Measurements from ENCODE around the gene SOX3.

The SOX3 gene

GRCh38 chrX:140504371-140505324 lies at the start of gene SOX3:
SOX3 (minus strand) TSS chrX:140505069; CDS start chrX:140505060, 9 bp downstream.
- CTCF ChIA-PET, result no interaction called here

DNA sequence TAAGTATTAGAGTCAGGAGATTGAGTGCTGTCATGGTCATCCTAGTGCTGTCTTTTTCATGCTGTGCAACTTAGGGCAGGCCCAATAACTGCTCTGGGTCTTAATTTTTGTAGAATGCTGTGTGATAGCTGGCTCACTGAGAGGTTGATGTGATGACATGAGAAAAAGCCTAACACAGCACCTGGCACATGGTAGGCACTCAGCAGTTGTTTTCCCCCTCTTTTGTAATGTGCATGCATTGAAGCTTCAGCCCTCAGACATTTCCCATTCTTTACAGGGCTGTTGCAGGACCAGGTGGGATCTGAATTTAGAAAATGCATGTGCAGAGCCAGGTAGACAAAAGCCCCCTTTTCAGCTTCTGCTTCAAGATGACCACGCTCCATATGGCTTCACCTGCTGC lies 44.1 kb upstream of the SOX3 start:
- no peak overlapping the region for H3K4me3 Mint-ChIP-seq
- CTCF ChIA-PET, result no interaction called here

More at GRCh38 chrX:140504371-140505324, at the start of gene SOX3:
- no peaks in the 10 kb centered on the region for H3K9me3 Mint-ChIP-seq
- H3K27ac Mint-ChIP-seq, result peak within 1 kb of the TSS; percentile 45
- peaks cover 1% of the 10 kb centered on the region for H3K36me3 Mint-ChIP-seq
- peaks cover 93% of the 10 kb centered on the region for H3K27me3 Mint-ChIP-seq
- no peaks in the 10 kb centered on the region for H3K4me1 Mint-ChIP-seq
- H3K4me3 Mint-ChIP-seq, result no peak within 1 kb of the TSS
- DNase-seq, result no peak

GRCh38 chrX:140526171-140526570 lies 21.3 kb upstream of the SOX3 start:
- Mint-ChIP-seq H3K4me3 (no peak overlapping the region), H3K9me3 (no peaks in the 10 kb centered on the region), H3K4me1 (no peaks in the 10 kb centered on the region), H3K27me3 (no peaks in the 10 kb centered on the region), H3K36me3 (no peaks in the 10 kb centered on the region), H3K27ac (no peak overlapping the region)
- CTCF ChIA-PET, result no interaction called here
- DNase-seq, result no peak

More for the DNA sequence above, 44.1 kb upstream of the SOX3 start:
- Mint-ChIP-seq H3K9me3 (no peaks in the 10 kb centered on the region), H3K27me3 (no peaks in the 10 kb centered on the region), H3K27ac (no peak overlapping the region), H3K36me3 (no peaks in the 10 kb centered on the region), H3K4me1 (no peaks in the 10 kb centered on the region)
- DNase-seq, result no peak

GRCh38 chrX:140525448-140525847 lies 20.6 kb upstream of the SOX3 start:
- DNase-seq, result no peak
- Mint-ChIP-seq H3K36me3 (no peaks in the 10 kb centered on the region), H3K4me1 (no peaks in the 10 kb centered on the region), H3K9me3 (no peaks in the 10 kb centered on the region), H3K4me3 (no peak overlapping the region), H3K27ac (no peak overlapping the region), H3K27me3 (no peaks in the 10 kb centered on the region)
- CTCF ChIA-PET, result no interaction called here

DNA sequence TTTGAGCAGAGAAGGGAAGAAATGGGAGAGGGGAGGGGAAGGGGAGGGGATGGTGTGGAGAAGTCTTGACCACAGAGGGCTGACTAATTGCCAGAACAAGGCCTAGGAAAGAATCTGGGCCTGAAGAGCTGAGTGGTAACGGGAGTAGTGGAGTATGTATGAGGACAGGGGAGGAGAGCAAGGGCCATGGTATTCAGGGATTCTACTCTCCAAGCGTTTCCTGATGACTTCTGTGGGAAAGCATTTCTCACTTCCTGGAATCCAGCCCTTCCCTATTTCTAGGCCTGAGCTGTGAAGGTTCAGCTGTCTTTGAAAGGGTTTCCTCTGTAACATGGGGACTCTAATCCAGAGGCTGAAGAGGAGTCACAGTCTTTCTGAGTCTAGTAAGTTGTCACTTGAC lies 19.7 kb upstream of the SOX3 start:
- Mint-ChIP-seq H3K9me3 (no peaks in the 10 kb centered on the region), H3K4me1 (no peaks in the 10 kb centered on the region), H3K27ac (no peak overlapping the region), H3K4me3 (no peak overlapping the region), H3K36me3 (no peaks in the 10 kb centered on the region), H3K27me3 (no peaks in the 10 kb centered on the region)
- DNase-seq, result no peak
- CTCF ChIA-PET, result no interaction called here

DNA sequence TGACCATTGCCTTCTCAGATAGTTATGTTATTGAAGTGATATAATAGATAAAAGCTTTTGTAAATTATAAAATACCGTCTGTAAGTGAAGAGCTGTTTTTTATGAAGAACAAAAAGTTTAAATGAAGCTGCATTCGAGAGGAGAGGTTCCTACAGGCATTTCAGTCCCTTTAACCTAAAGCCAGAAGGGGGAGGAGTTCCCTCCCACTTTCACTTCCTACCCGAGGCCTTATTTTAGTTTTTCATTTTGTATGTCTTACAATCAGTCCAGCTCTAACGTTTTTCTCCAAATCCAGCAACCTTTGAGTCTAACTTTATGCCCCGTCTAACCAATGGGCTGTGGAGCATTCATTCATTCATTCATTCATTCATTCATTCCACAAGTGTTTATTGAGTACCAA lies 16.5 kb upstream of the SOX3 start:
- H3K36me3 Mint-ChIP-seq, result no peaks in the 10 kb centered on the region
- DNase-seq, result no peak
- CTCF ChIA-PET, result no interaction called here
- H3K27me3 Mint-ChIP-seq, result no peaks in the 10 kb centered on the region
- no peak overlapping the region for H3K4me3 Mint-ChIP-seq
- no peaks in the 10 kb centered on the region for H3K4me1 Mint-ChIP-seq
- H3K27ac Mint-ChIP-seq, result no peak overlapping the region
- no peaks in the 10 kb centered on the region for H3K9me3 Mint-ChIP-seq

DNA sequence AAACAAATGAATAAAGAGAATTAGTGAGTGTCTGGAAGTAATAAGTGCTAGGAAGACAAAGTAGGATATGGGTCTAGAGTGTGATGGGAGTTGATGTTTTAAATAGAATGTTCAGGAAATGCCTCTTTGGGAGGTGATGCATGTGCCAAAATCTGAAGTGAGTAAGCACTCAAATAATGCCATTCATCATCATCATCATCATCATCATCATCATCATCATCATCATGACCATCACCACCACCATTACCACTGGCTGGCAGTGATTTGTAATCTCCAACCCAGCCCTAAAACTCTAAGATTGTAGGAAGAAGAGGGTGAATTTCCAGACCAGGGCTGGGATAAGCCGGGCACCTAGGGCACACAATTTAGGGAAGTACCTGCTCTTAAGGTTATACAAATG lies 9.7 kb upstream of the SOX3 start:
- no peaks in the 10 kb centered on the region for H3K4me1 Mint-ChIP-seq
- H3K9me3 Mint-ChIP-seq, result no peaks in the 10 kb centered on the region
- H3K4me3 Mint-ChIP-seq, result no peak overlapping the region
- no peak overlapping the region for H3K27ac Mint-ChIP-seq
- CTCF ChIA-PET, result no interaction called here
- no peak for DNase-seq
- no peaks in the 10 kb centered on the region for H3K36me3 Mint-ChIP-seq
- peaks cover 25% of the 10 kb centered on the region for H3K27me3 Mint-ChIP-seq

DNA sequence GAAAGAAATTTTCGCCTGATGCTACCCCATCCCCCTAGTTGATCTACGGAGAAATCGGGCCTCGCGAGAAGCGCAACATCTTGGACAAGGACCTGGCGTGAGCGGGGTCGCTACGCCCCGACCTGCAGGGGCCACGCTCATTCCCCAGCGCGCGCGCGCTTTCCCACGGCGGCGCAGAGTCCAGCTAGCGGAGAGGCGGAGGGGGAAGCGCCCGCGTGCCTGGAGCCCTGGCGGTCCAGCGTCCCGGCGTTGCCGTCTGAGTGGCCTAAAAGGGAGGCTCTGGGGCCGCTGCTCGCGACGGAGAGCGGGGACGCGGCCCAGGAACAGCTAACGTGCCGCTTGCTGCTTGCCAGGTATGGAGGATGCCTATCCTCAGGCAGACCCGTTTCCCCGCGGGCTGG lies 6.0 kb upstream of the SOX3 start:
- no peak for DNase-seq
- Mint-ChIP-seq H3K27ac (no peak overlapping the region), H3K4me1 (no peaks in the 10 kb centered on the region), H3K27me3 (peaks cover 62% of the 10 kb centered on the region), H3K9me3 (no peaks in the 10 kb centered on the region), H3K36me3 (peaks cover 1% of the 10 kb centered on the region), H3K4me3 (no peak overlapping the region)
- CTCF ChIA-PET, result no interaction called here

DNA sequence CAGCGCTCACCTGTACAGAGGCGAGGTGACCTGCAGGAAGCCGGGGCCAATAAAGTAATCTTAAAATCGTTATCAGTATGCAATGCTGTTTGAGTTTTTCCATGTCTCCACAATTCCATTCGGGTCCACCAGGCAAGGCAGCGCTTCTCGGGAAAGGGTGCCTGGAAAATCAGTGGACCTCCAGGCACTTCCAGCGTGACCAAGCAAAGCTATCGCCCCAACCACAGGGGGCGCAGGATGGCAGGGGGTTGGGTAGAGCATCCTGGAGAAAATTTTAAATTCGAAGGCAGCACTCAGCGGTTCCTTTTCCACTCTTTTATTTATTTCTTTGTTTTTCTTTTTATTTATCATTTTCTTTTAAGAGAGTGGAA lies 5.4 kb upstream of the SOX3 start:
- H3K4me3 Mint-ChIP-seq, result no peak overlapping the region
- peaks cover 68% of the 10 kb centered on the region for H3K27me3 Mint-ChIP-seq
- H3K27ac Mint-ChIP-seq, result no peak overlapping the region
- H3K36me3 Mint-ChIP-seq, result peaks cover 1% of the 10 kb centered on the region
- CTCF ChIA-PET, result no interaction called here
- H3K4me1 Mint-ChIP-seq, result no peaks in the 10 kb centered on the region
- H3K9me3 Mint-ChIP-seq, result no peaks in the 10 kb centered on the region
- no peak for DNase-seq

GRCh38 chrX:140509468-140510305 lies 4.8 kb upstream of the SOX3 start:
- peaks cover 1% of the 10 kb centered on the region for H3K36me3 Mint-ChIP-seq
- no peak for DNase-seq
- CTCF ChIA-PET, result no interaction called here

DNA sequence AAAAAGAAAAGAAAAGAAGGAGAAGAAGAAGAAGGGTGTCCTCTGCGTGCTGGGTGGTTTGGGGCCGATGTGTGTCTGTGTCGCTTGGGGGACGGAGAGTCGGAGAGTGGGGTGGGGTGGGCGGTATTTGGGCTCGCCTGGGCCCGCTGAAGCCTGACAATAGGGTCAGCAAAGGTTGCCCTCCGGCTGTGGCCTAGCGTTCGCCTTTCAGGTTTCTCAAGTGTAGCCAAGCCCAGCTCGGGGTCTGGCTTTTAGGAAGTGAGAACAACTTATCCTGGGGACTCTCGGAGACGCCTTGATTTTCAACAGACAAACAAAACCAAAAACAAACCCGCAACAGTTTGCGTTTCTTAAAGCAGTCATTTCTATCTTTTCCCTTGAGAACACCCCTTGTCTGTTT lies 4.1 kb upstream of the SOX3 start:
- peaks cover 80% of the 10 kb centered on the region for H3K27me3 Mint-ChIP-seq
- CTCF ChIA-PET, result no interaction called here
- H3K27ac Mint-ChIP-seq, result no peak overlapping the region
- H3K36me3 Mint-ChIP-seq, result peaks cover 1% of the 10 kb centered on the region
- no peaks in the 10 kb centered on the region for H3K4me1 Mint-ChIP-seq
- no peak overlapping the region for H3K4me3 Mint-ChIP-seq
- H3K9me3 Mint-ChIP-seq, result no peaks in the 10 kb centered on the region
- no peak for DNase-seq

More at GRCh38 chrX:140509468-140510305, 4.8 kb upstream of the SOX3 start:
- no peaks in the 10 kb centered on the region for H3K4me1 Mint-ChIP-seq
- H3K27ac Mint-ChIP-seq, result no peak overlapping the region
- H3K27me3 Mint-ChIP-seq, result peaks cover 74% of the 10 kb centered on the region
- H3K4me3 Mint-ChIP-seq, result no peak overlapping the region
- no peaks in the 10 kb centered on the region for H3K9me3 Mint-ChIP-seq

DNA sequence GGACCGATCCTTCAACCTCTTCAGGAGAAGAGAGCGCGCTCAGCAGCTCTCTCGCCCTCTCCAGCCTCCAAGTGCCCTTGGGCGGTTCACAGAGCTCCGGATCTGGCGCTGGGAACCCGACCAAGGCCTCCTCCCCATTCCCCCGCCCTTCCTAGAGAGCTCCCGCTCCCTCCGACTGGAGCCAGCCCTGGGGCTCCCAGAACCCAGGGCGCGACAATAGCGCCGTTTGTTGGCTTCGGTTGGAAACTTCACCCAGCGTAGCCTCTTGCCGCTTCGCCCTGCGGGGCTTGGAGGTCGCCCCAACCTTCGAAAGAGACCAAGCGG lies 3.1 kb upstream of the SOX3 start:
- Mint-ChIP-seq H3K9me3 (no peaks in the 10 kb centered on the region), H3K27ac (no peak overlapping the region), H3K4me3 (no peak overlapping the region), H3K4me1 (no peaks in the 10 kb centered on the region), H3K27me3 (peaks cover 86% of the 10 kb centered on the region), H3K36me3 (peaks cover 1% of the 10 kb centered on the region)
- DNase-seq, result no peak
- CTCF ChIA-PET, result no interaction called here

GRCh38 chrX:140507223-140507981 lies 2.5 kb upstream of the SOX3 start:
- H3K4me1 Mint-ChIP-seq, result no peaks in the 10 kb centered on the region
- H3K9me3 Mint-ChIP-seq, result no peaks in the 10 kb centered on the region
- H3K4me3 Mint-ChIP-seq, result no peak overlapping the region
- no peak for DNase-seq
- H3K27me3 Mint-ChIP-seq, result peaks cover 91% of the 10 kb centered on the region
- CTCF ChIA-PET, result no interaction called here
- peaks cover 1% of the 10 kb centered on the region for H3K36me3 Mint-ChIP-seq
- no peak overlapping the region for H3K27ac Mint-ChIP-seq
